MCF 10A (cell line): ENCODE data around the gene MAP6. TPM values are rescaled to one million over a fixed set of nuclear protein-coding genes. Genes with fewer than 3 reads are reported as not detected.

Source experiments
- BruUV-seq: library from RNA; stranded (reverse); fragments of 400-500 nt; replicated peaks from 2 replicates; lab custom pipeline; 2021; lab: Mats Ljungman, UMichigan
- CTCF ChIA-PET: fragments of 300-600 bp; sonication (Branson Sonifier 250); formaldehyde crosslinking; extraction: SDS; loops from one replicate; lab custom pipeline; 2021; ENCODE audit warnings: antibody characterized with exemption, inconsistent platforms; lab: Yijun Ruan, JAX
- POLR2A ChIA-PET: fragments of 300-600, 350-650 bp; sonication (Branson Sonifier 250); formaldehyde crosslinking; extraction: SDS; loops from one replicate; lab custom pipeline; 2020; ENCODE audit warnings: antibody characterized with exemption, inconsistent platforms; lab: Yijun Ruan, JAX
- DNase-seq: peaks from one replicate; pipeline ENCODE4 v3.0.0-alpha.2; 2018; ENCODE audit not compliant: unreplicated experiment
- H3K27ac Mint-ChIP-seq: one replicate; pipeline ENCODE4 v1.8.0; 2022; ENCODE audit warnings: mild to moderate bottlenecking, low read depth, mixed read lengths; ENCODE audit not compliant: unreplicated experiment
- H3K27me3 Mint-ChIP-seq: one replicate; pipeline ENCODE4 v1.8.0; 2022; ENCODE audit warnings: mixed read lengths; ENCODE audit not compliant: insufficient read depth, unreplicated experiment
- H3K36me3 Mint-ChIP-seq: one replicate; pipeline ENCODE4 v1.8.0; 2022; ENCODE audit warnings: mild to moderate bottlenecking, moderate library complexity, mixed read lengths; ENCODE audit not compliant: insufficient read depth, unreplicated experiment
- H3K4me1 Mint-ChIP-seq: one replicate; pipeline ENCODE4 v1.8.0; 2022; ENCODE audit warnings: mixed read lengths; ENCODE audit not compliant: insufficient read depth, unreplicated experiment
- H3K4me3 Mint-ChIP-seq: one replicate; pipeline ENCODE4 v1.8.0; 2022; ENCODE audit warnings: mild to moderate bottlenecking, moderate library complexity, mixed read lengths; ENCODE audit not compliant: unreplicated experiment
- H3K9me3 Mint-ChIP-seq: one replicate; pipeline ENCODE4 v1.8.0; 2022; ENCODE audit warnings: mixed read lengths; ENCODE audit not compliant: unreplicated experiment
- CTCF ChIP-seq: fragments of 200-600 bp; IDR thresholded peaks from one replicate; pipeline ENCODE4 v1.8.0; 2022; ENCODE audit warnings: antibody characterized with exemption, mild to moderate bottlenecking; ENCODE audit not compliant: unreplicated experiment
- intact Hi-C: fragments of 100-400 bp; cut with micrococcal nuclease; formaldehyde crosslinking; loops from 2 replicates; pipeline ENCODE4 v1.14.1; 2022
- total RNA-seq: library from RNA; stranded (reverse); gene quantifications from 2 replicates; pipeline ENCODE4 v1.2.3, GENCODE V29; 2022

The MAP6 gene
- total RNA-seq, 1 experiment from 2014 or later, result not detected

DNA sequence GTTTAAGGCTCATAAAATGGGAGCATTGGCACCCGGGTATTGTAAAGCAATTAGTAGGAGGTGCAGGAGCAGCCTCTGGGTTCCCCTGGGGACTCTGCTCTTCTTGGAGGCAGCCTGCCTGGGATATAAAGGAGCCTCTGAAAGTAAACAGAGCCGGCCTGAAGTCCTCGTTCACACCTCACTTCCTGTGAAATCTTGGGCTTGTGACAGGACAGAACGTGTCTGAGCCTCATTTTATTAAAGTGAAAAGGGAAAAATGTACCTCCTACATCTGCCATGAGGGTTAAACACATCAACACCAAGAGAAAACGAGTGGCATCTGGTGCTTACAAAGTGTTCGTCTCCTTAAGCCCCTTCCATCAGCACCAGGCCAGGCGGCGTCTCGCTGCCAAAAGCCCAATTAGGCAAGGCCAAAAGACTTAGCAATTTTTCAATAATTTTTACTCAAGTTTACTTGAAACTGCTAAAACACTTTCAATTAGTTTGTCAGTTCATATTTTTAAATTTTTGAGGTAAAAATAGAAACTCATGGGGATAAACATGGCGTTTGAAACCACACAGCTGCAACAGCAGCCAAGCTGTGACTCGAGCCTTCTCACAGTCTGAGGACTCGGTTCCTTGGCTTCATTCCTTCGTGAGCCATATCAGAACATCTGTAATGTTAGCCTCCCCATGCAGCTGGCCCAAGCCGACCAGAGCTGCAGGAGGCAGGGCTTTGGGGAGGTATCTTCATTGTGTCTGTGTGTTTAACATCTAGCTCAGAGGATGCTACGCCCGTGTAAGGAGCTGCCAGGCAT is 33.6 kb downstream of the MAP6 start:
- peaks cover 8% of the 10 kb centered on the region for H3K4me1 Mint-ChIP-seq
- TF ChIP-seq CTCF, result no peak
- H3K27me3 Mint-ChIP-seq, result peaks cover 46% of the 10 kb centered on the region
- intact Hi-C loops, result no loop called here
- DNase-seq, result no peak
- POLR2A ChIA-PET, result interaction anchor here (0.6 kb wide), 1 partner anchor 235 kb away, joined by 3 read pairs; no protein-coding TSS in a partner anchor
- H3K9me3 Mint-ChIP-seq, result no peaks in the 10 kb centered on the region
- H3K4me3 Mint-ChIP-seq, result no peak overlapping the region
- no TSS peak for BruUV-seq
- H3K36me3 Mint-ChIP-seq, result no peaks in the 10 kb centered on the region
- CTCF ChIA-PET, result no interaction called here
- H3K27ac Mint-ChIP-seq, result no peak overlapping the region

DNA sequence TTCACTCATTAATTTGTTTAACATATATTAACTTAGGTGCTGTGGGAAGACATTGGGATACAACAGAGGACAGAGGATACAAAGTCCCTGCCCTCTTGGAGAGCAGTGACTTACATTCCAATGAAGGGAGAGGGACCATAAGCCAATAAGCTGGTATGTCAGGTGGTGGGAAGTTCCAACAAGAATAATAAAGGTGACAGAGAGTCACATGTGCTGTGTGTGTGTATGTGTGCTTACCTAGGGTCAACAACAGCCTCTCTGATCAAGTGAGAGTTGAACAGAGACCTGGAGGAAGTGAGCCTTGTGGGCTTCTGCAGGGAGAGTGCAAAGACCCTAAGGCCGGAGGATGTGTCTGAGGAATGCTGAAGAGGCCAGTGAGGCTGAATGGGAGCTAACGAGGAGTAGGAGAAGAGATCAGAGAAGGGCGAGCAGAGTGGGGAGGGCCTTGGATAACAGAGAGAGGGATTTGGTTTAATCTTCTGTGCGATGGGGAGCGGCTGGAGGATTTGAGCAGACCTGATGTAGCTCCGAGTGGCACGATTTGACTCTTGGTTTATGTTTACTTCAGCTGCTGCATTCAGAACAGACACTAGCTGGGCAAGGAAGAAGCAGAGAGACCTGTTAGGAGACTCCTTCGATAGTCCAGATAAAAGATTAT is 35.3 kb downstream of the MAP6 start:
- no TSS peak for BruUV-seq
- Mint-ChIP-seq H3K36me3 (no peaks in the 10 kb centered on the region), H3K4me3 (no peak overlapping the region), H3K27ac (no peak overlapping the region), H3K4me1 (no peaks in the 10 kb centered on the region), H3K27me3 (peaks cover 54% of the 10 kb centered on the region), H3K9me3 (no peaks in the 10 kb centered on the region)
- intact Hi-C loops, result no loop called here
- ChIA-PET CTCF (no interaction called here), POLR2A (no interaction called here)
- no peak for DNase-seq
- TF ChIP-seq CTCF, result no peak

DNA sequence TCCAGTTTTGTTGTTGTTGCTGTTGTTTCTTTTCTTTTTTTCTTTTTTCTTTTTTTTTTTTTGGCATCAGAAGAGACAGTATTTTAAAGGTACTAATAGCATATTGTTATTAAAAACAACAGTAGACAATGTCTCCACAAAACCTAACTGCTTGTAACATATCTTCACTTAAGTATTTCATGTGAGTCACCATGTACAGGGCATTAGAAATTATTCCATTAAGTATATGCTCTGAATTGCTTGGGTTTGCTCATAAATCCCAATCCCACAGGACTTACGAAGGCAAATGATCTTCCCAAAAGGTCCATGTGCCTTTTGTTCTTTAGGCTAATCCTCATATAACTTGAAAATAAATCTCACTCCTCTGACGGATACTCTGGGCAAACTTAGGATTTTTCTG is 35.9 kb downstream of the MAP6 start:
- ChIA-PET POLR2A (no interaction called here), CTCF (interaction anchor here (0.7 kb wide), 2 partner anchors 40 to 245 kb away, joined by 3 to 4 read pairs; no protein-coding TSS in a partner anchor)
- TF ChIP-seq CTCF, result no peak
- no peaks in the 10 kb centered on the region for H3K36me3 Mint-ChIP-seq
- H3K9me3 Mint-ChIP-seq, result no peaks in the 10 kb centered on the region
- intact Hi-C loops, result no loop called here
- no peak overlapping the region for H3K4me3 Mint-ChIP-seq
- no peak for DNase-seq
- H3K27ac Mint-ChIP-seq, result no peak overlapping the region
- no TSS peak for BruUV-seq
- H3K4me1 Mint-ChIP-seq, result no peaks in the 10 kb centered on the region
- peaks cover 54% of the 10 kb centered on the region for H3K27me3 Mint-ChIP-seq

DNA sequence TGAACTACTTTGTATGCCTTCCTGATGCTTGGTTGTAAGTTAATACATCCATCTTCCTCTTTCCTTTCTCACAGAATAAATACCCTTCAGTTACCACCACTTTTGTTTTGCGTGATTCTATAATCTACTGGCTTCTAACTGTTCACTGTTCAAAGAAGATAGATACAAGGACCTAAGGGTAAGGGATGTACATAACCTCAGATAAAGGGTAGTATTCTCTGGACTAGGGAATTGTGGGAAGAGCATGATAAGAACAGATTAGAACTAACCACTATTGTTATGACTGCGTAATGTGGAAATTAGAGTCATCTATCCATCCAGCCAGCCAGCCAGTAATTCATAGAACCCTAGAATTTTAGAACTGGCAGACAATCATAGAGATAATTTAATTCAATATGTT is 36.4 kb downstream of the MAP6 start:
- ChIA-PET POLR2A (no interaction called here), CTCF (interaction anchor here (0.7 kb wide), 3 partner anchors 40 to 519 kb away, joined by 3 to 4 read pairs (median 3); no protein-coding TSS in a partner anchor)
- intact Hi-C loops, result no loop called here
- BruUV-seq, result no TSS peak
- Mint-ChIP-seq H3K9me3 (no peaks in the 10 kb centered on the region), H3K4me3 (no peak overlapping the region), H3K36me3 (no peaks in the 10 kb centered on the region), H3K27ac (no peak overlapping the region), H3K27me3 (peaks cover 54% of the 10 kb centered on the region), H3K4me1 (no peaks in the 10 kb centered on the region)
- TF ChIP-seq CTCF, result no peak
- no peak for DNase-seq
